WTC11 (cell line): ENCODE measurements around the gene LRRC18. TPM values are rescaled to one million over a fixed set of nuclear protein-coding genes. Genes with fewer than 3 reads are reported as not detected.

Source experiments
- ATAC-seq: fragments of 200-7000 bp; cut with Tn5 transposase; 2 replicates; pipeline ENCODE4 v1.10.0; 2021; ENCODE audit warnings: mild to moderate bottlenecking, moderate library complexity
- CTCF ChIA-PET: fragments of 300-600 bp; sonication (Branson Sonifier 250); formaldehyde crosslinking; loops from one replicate; lab custom pipeline; 2021; ENCODE audit warnings: antibody characterized with exemption; lab: Charles Lee
- POLR2A ChIA-PET: fragments of 350-600 bp; sonication (Branson Sonifier 250); formaldehyde crosslinking; loops from one replicate; lab custom pipeline; 2021; ENCODE audit warnings: antibody characterized with exemption; lab: Charles Lee
- DNase-seq: peaks from one replicate; pipeline ENCODE4 v3.0.0; 2021; ENCODE audit warnings: low spot score
- H3K27ac Mint-ChIP-seq: 2 replicates; pipeline ENCODE4 v1.8.0; 2021; ENCODE audit warnings: mixed read lengths
- H3K27me3 Mint-ChIP-seq: 2 replicates; pipeline ENCODE4 v1.8.0; 2021; ENCODE audit warnings: low read depth, mild to moderate bottlenecking, moderate library complexity, mixed read lengths
- H3K36me3 Mint-ChIP-seq: 2 replicates; pipeline ENCODE4 v1.8.0; 2021; ENCODE audit warnings: mixed read lengths
- H3K4me1 Mint-ChIP-seq: 2 replicates; pipeline ENCODE4 v1.8.0; 2022; ENCODE audit warnings: mixed read lengths
- H3K4me3 Mint-ChIP-seq: 2 replicates; pipeline ENCODE4 v1.8.0; 2021; ENCODE audit warnings: mild to moderate bottlenecking, moderate library complexity, mixed read lengths
- H3K9me3 Mint-ChIP-seq: 2 replicates; pipeline ENCODE4 v1.8.0; 2021; ENCODE audit warnings: mixed read lengths
- SOX15 ChIP-seq: fragments of 250-450 bp; sonication (Bioruptor Pico); IDR thresholded peaks from 2 replicates; pipeline ENCODE4 v1.9.0; 2021; ENCODE audit warnings: mild to moderate bottlenecking
- SP1 ChIP-seq: sonication (generic); formaldehyde crosslinking; conservative IDR thresholded peaks from 2 replicates; pipeline ENCODE4 v1.8.1; 2022; ENCODE audit warnings: missing genetic modification reagents
- TEAD1 ChIP-seq: sonication (generic); formaldehyde crosslinking; IDR thresholded peaks from 2 replicates; pipeline ENCODE4 v1.8.0; 2022; ENCODE audit warnings: mild to moderate bottlenecking, missing genetic modification reagents
- ZNF423 ChIP-seq: fragments of 250-450 bp; sonication (Bioruptor Pico); IDR thresholded peaks from 2 replicates; pipeline ENCODE4 v2.1.2; 2022; ENCODE audit warnings: mild to moderate bottlenecking, moderate library complexity
- total RNA-seq: library from RNA; stranded (reverse); gene quantifications from 3 replicates; pipeline ENCODE4 v1.2.3, GENCODE V29; 2021
- TF ChIP-seq, protein P1 (sequence below): fragments of 250-450 bp; sonication (Bioruptor Pico); IDR thresholded peaks from 2 replicates; pipeline ENCODE4 v1.9.0; 2021; ENCODE audit warnings: mild to moderate bottlenecking
- TF ChIP-seq, protein P2 (sequence below): fragments of 200-600 bp; IDR thresholded peaks from 2 replicates; pipeline ENCODE4 v1.8.0; 2022; ENCODE audit warnings: antibody characterized with exemption
- TF ChIP-seq, protein P3 (sequence below): sonication (generic); formaldehyde crosslinking; IDR thresholded peaks from 2 replicates; pipeline ENCODE4 v1.8.0; 2022; ENCODE audit warnings: missing genetic modification reagents
- TF ChIP-seq, protein P4 (sequence below): sonication (generic); formaldehyde crosslinking; conservative IDR thresholded peaks from 2 replicates; pipeline ENCODE4 v1.8.1; 2022; ENCODE audit warnings: mild to moderate bottlenecking, missing genetic modification reagents
- TF ChIP-seq, protein P5 (sequence below): fragments of 250-450 bp; sonication (Bioruptor Pico); IDR thresholded peaks from 2 replicates; pipeline ENCODE4 v1.9.0; 2021; ENCODE audit warnings: moderate library complexity, mild to moderate bottlenecking, inconsistent platforms, borderline replicate concordance
- TF ChIP-seq, protein P6 (sequence below): sonication (generic); formaldehyde crosslinking; IDR thresholded peaks from 2 replicates; pipeline ENCODE4 v1.8.0; 2022; ENCODE audit warnings: mild to moderate bottlenecking, missing genetic modification reagents
- TF ChIP-seq, protein P7 (sequence below): sonication (generic); formaldehyde crosslinking; IDR thresholded peaks from 2 replicates; pipeline ENCODE4 v1.8.0; 2023; ENCODE audit warnings: mild to moderate bottlenecking, missing genetic modification reagents
- TF ChIP-seq, protein P8 (sequence below): sonication (generic); formaldehyde crosslinking; IDR thresholded peaks from 2 replicates; pipeline ENCODE4 v1.8.1; 2023; ENCODE audit warnings: mild to moderate bottlenecking, missing genetic modification reagents
- TF ChIP-seq, protein P9 (sequence below): sonication (generic); formaldehyde crosslinking; IDR thresholded peaks from 2 replicates; pipeline ENCODE4 v1.8.1; 2023; ENCODE audit warnings: mild to moderate bottlenecking, missing genetic modification reagents, borderline replicate concordance
- TF ChIP-seq, protein P10 (sequence below): sonication (generic); formaldehyde crosslinking; IDR thresholded peaks from 2 replicates; pipeline ENCODE4 v1.8.1; 2022; ENCODE audit warnings: missing genetic modification reagents, borderline replicate concordance

LRRC18 gene
- total RNA-seq, 1 experiment from 2014 or later, result not detected

DNA sequence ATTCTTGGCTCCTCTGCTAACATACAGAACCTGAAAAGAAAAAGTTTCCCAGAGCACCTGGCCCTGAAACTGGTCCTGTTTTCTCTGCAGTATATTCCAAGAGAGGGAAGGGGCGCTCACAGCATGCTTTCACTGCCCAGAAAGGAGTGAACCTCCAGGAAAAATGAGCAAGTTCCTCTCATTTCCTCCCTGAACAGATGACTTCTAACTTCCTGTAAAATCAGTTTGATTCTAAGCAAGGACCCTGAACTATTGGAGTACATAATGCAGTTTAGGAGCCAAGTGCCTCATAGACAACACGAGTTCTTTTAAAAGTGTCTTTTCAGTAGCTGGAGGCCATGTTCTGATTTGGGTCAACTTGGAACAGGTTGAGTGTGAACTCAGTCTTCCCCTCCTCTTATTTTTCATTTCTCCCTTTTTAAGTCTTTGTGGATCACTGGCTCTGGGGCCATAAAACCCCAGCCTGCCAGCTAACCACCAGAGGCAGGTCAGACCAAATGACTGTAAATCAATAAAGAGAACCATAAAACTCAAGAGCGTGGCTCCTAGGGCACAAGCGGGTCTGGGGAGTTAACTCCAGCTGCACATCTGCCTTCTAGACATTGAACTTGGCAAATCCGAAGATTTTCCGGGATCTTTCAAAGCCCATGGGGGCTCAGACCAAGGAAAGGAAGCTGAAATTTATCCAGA, 5.9 kb upstream of the LRRC18 start (continued):
- TF ChIP-seq, protein P1, sequence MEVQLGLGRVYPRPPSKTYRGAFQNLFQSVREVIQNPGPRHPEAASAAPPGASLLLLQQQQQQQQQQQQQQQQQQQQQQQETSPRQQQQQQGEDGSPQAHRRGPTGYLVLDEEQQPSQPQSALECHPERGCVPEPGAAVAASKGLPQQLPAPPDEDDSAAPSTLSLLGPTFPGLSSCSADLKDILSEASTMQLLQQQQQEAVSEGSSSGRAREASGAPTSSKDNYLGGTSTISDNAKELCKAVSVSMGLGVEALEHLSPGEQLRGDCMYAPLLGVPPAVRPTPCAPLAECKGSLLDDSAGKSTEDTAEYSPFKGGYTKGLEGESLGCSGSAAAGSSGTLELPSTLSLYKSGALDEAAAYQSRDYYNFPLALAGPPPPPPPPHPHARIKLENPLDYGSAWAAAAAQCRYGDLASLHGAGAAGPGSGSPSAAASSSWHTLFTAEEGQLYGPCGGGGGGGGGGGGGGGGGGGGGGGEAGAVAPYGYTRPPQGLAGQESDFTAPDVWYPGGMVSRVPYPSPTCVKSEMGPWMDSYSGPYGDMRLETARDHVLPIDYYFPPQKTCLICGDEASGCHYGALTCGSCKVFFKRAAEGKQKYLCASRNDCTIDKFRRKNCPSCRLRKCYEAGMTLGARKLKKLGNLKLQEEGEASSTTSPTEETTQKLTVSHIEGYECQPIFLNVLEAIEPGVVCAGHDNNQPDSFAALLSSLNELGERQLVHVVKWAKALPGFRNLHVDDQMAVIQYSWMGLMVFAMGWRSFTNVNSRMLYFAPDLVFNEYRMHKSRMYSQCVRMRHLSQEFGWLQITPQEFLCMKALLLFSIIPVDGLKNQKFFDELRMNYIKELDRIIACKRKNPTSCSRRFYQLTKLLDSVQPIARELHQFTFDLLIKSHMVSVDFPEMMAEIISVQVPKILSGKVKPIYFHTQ (CRISPR knock-in tag), result no peak
- no peak for TF ChIP-seq ZNF423 (CRISPR knock-in tag)
- TF ChIP-seq, protein P2, sequence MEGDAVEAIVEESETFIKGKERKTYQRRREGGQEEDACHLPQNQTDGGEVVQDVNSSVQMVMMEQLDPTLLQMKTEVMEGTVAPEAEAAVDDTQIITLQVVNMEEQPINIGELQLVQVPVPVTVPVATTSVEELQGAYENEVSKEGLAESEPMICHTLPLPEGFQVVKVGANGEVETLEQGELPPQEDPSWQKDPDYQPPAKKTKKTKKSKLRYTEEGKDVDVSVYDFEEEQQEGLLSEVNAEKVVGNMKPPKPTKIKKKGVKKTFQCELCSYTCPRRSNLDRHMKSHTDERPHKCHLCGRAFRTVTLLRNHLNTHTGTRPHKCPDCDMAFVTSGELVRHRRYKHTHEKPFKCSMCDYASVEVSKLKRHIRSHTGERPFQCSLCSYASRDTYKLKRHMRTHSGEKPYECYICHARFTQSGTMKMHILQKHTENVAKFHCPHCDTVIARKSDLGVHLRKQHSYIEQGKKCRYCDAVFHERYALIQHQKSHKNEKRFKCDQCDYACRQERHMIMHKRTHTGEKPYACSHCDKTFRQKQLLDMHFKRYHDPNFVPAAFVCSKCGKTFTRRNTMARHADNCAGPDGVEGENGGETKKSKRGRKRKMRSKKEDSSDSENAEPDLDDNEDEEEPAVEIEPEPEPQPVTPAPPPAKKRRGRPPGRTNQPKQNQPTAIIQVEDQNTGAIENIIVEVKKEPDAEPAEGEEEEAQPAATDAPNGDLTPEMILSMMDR, result no peak
- TF ChIP-seq, protein P3, sequence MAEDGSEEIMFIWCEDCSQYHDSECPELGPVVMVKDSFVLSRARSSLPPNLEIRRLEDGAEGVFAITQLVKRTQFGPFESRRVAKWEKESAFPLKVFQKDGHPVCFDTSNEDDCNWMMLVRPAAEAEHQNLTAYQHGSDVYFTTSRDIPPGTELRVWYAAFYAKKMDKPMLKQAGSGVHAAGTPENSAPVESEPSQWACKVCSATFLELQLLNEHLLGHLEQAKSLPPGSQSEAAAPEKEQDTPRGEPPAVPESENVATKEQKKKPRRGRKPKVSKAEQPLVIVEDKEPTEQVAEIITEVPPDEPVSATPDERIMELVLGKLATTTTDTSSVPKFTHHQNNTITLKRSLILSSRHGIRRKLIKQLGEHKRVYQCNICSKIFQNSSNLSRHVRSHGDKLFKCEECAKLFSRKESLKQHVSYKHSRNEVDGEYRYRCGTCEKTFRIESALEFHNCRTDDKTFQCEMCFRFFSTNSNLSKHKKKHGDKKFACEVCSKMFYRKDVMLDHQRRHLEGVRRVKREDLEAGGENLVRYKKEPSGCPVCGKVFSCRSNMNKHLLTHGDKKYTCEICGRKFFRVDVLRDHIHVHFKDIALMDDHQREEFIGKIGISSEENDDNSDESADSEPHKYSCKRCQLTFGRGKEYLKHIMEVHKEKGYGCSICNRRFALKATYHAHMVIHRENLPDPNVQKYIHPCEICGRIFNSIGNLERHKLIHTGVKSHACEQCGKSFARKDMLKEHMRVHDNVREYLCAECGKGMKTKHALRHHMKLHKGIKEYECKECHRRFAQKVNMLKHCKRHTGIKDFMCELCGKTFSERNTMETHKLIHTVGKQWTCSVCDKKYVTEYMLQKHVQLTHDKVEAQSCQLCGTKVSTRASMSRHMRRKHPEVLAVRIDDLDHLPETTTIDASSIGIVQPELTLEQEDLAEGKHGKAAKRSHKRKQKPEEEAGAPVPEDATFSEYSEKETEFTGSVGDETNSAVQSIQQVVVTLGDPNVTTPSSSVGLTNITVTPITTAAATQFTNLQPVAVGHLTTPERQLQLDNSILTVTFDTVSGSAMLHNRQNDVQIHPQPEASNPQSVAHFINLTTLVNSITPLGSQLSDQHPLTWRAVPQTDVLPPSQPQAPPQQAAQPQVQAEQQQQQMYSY (CRISPR knock-in tag), result no peak
- no peak for TF ChIP-seq SP1 (CRISPR knock-in tag)
- TF ChIP-seq, protein P4, sequence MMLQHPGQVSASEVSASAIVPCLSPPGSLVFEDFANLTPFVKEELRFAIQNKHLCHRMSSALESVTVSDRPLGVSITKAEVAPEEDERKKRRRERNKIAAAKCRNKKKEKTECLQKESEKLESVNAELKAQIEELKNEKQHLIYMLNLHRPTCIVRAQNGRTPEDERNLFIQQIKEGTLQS (CRISPR knock-in tag), result no peak
- no peak for TF ChIP-seq SOX15 (CRISPR knock-in tag)
- TF ChIP-seq, protein P5, sequence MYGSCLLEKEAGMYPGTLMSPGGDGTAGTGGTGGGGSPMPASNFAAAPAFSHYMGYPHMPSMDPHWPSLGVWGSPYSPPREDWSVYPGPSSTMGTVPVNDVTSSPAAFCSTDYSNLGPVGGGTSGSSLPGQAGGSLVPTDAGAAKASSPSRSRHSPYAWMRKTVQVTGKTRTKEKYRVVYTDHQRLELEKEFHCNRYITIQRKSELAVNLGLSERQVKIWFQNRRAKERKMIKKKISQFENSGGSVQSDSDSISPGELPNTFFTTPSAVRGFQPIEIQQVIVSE (CRISPR knock-in tag), result no peak

DNA sequence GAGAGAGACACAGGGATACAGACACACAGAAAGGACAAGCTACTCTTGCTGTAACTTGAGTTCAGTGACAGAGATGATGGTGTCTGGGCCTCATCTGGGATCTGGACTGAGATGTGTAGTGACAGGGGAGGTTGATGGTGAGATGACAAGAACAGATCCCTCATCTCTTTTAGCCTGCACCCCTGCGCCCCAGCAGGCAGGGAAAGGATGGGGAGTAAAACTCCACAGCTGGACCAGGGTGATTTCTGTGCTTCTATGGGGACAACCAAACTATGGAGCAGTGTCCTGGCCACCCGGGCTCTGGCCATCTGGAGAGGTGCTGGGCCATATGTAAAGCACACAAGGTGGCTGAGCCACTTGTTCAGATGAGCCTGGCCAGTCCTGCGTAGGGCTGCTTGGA, 4.5 kb upstream of the LRRC18 start:
- no peaks in the 10 kb centered on the region for H3K27me3 Mint-ChIP-seq
- no peaks in the 10 kb centered on the region for H3K9me3 Mint-ChIP-seq
- ATAC-seq (no peak), DNase-seq (no peak)
- no peak overlapping the region for H3K27ac Mint-ChIP-seq
- peaks cover 12% of the 10 kb centered on the region for H3K4me1 Mint-ChIP-seq
- H3K4me3 Mint-ChIP-seq, result no peak overlapping the region
- ChIA-PET CTCF (no interaction called here), POLR2A (no interaction called here)
- H3K36me3 Mint-ChIP-seq, result no peaks in the 10 kb centered on the region
- TF ChIP-seq, protein P6, sequence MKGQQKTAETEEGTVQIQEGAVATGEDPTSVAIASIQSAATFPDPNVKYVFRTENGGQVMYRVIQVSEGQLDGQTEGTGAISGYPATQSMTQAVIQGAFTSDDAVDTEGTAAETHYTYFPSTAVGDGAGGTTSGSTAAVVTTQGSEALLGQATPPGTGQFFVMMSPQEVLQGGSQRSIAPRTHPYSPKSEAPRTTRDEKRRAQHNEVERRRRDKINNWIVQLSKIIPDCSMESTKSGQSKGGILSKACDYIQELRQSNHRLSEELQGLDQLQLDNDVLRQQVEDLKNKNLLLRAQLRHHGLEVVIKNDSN (CRISPR knock-in tag), result no peak
- TF ChIP-seq, protein P7, sequence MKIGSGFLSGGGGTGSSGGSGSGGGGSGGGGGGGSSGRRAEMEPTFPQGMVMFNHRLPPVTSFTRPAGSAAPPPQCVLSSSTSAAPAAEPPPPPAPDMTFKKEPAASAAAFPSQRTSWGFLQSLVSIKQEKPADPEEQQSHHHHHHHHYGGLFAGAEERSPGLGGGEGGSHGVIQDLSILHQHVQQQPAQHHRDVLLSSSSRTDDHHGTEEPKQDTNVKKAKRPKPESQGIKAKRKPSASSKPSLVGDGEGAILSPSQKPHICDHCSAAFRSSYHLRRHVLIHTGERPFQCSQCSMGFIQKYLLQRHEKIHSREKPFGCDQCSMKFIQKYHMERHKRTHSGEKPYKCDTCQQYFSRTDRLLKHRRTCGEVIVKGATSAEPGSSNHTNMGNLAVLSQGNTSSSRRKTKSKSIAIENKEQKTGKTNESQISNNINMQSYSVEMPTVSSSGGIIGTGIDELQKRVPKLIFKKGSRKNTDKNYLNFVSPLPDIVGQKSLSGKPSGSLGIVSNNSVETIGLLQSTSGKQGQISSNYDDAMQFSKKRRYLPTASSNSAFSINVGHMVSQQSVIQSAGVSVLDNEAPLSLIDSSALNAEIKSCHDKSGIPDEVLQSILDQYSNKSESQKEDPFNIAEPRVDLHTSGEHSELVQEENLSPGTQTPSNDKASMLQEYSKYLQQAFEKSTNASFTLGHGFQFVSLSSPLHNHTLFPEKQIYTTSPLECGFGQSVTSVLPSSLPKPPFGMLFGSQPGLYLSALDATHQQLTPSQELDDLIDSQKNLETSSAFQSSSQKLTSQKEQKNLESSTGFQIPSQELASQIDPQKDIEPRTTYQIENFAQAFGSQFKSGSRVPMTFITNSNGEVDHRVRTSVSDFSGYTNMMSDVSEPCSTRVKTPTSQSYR (CRISPR knock-in tag), result no peak
- TF ChIP-seq, protein P8, sequence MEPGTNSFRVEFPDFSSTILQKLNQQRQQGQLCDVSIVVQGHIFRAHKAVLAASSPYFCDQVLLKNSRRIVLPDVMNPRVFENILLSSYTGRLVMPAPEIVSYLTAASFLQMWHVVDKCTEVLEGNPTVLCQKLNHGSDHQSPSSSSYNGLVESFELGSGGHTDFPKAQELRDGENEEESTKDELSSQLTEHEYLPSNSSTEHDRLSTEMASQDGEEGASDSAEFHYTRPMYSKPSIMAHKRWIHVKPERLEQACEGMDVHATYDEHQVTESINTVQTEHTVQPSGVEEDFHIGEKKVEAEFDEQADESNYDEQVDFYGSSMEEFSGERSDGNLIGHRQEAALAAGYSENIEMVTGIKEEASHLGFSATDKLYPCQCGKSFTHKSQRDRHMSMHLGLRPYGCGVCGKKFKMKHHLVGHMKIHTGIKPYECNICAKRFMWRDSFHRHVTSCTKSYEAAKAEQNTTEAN, result no peak
- TF ChIP-seq, protein P9, sequence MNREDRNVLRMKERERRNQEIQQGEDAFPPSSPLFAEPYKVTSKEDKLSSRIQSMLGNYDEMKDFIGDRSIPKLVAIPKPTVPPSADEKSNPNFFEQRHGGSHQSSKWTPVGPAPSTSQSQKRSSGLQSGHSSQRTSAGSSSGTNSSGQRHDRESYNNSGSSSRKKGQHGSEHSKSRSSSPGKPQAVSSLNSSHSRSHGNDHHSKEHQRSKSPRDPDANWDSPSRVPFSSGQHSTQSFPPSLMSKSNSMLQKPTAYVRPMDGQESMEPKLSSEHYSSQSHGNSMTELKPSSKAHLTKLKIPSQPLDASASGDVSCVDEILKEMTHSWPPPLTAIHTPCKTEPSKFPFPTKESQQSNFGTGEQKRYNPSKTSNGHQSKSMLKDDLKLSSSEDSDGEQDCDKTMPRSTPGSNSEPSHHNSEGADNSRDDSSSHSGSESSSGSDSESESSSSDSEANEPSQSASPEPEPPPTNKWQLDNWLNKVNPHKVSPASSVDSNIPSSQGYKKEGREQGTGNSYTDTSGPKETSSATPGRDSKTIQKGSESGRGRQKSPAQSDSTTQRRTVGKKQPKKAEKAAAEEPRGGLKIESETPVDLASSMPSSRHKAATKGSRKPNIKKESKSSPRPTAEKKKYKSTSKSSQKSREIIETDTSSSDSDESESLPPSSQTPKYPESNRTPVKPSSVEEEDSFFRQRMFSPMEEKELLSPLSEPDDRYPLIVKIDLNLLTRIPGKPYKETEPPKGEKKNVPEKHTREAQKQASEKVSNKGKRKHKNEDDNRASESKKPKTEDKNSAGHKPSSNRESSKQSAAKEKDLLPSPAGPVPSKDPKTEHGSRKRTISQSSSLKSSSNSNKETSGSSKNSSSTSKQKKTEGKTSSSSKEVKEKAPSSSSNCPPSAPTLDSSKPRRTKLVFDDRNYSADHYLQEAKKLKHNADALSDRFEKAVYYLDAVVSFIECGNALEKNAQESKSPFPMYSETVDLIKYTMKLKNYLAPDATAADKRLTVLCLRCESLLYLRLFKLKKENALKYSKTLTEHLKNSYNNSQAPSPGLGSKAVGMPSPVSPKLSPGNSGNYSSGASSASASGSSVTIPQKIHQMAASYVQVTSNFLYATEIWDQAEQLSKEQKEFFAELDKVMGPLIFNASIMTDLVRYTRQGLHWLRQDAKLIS (CRISPR knock-in tag), result no peak
- TF ChIP-seq TEAD1 (CRISPR knock-in tag), result no peak
- TF ChIP-seq, protein P10, sequence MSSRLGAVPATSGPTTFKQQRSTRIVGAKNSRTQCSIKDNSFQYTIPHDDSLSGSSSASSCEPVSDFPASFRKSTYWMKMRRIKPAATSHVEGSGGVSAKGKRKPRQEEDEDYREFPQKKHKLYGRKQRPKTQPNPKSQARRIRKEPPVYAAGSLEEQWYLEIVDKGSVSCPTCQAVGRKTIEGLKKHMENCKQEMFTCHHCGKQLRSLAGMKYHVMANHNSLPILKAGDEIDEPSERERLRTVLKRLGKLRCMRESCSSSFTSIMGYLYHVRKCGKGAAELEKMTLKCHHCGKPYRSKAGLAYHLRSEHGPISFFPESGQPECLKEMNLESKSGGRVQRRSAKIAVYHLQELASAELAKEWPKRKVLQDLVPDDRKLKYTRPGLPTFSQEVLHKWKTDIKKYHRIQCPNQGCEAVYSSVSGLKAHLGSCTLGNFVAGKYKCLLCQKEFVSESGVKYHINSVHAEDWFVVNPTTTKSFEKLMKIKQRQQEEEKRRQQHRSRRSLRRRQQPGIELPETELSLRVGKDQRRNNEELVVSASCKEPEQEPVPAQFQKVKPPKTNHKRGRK (CRISPR knock-in tag), result no peak
